Colonic mucosa (tissue), 4 donors: ENCODE measurements around the gene CMTM1. TPM values are rescaled to one million over a fixed set of nuclear protein-coding genes. Genes with fewer than 3 reads are reported as not detected.

Source experiments
- DNase-seq: peaks from one replicate; pipeline ENCODE4 v3.0.0-alpha.2; 2020
- H3K27ac ChIP-seq: fragments of 200-600 bp; one replicate; pipeline ENCODE4 v1.8.0; 2021
- H3K27me3 ChIP-seq: fragments of 200-600 bp; one replicate; pipeline ENCODE4 v1.8.0; 2021
- H3K36me3 ChIP-seq: fragments of 200-600 bp; one replicate; pipeline ENCODE4 v1.8.0; 2021
- H3K4me1 ChIP-seq: fragments of 200-600 bp; one replicate; pipeline ENCODE4 v1.8.0; 2021; ENCODE audit warnings: mild to moderate bottlenecking
- H3K4me3 ChIP-seq: fragments of 200-600 bp; one replicate; pipeline ENCODE4 v1.8.0; 2021
- H3K9ac ChIP-seq, 2 donors: one replicate each; pipeline ENCODE4 v1.7.0; 2013; ENCODE audit warnings: control low read depth in 2 of 2, low read depth in 2 of 2, low read length in 2 of 2
- H3K9me3 ChIP-seq: fragments of 200-600 bp; one replicate; pipeline ENCODE4 v1.8.0; 2021
- intact Hi-C: fragments of 100-400 bp; cut with DNase I; formaldehyde crosslinking; loops from one replicate; pipeline ENCODE4 v1.14.1; 2022
- total RNA-seq, 2 donors: library from RNA; stranded (reverse); fragmentation: NEBNext Ultra II Directional in 1 of 2; extraction: Animal tissue kit (Norgen Biotek cat#: 25700) in 1 of 2; gene quantifications; one replicate each; pipeline ENCODE4 v1.2.1, GENCODE V29; 2021
- TF ChIP-seq, protein P1 (sequence below): fragments of 200-600 bp; IDR thresholded peaks from one replicate; pipeline ENCODE4 v1.8.0; 2022; ENCODE audit warnings: antibody characterized with exemption, mild to moderate bottlenecking
- donor health status: healthy.
- donor health status: DM: no; HTN: no; CAD: no.
- donor health status: DM: no; HTN: no; CAD: no.

The CMTM1 gene
- total RNA-seq, 2 donors from 2014 or later = 5.1 to 9.4 TPM

DNA sequence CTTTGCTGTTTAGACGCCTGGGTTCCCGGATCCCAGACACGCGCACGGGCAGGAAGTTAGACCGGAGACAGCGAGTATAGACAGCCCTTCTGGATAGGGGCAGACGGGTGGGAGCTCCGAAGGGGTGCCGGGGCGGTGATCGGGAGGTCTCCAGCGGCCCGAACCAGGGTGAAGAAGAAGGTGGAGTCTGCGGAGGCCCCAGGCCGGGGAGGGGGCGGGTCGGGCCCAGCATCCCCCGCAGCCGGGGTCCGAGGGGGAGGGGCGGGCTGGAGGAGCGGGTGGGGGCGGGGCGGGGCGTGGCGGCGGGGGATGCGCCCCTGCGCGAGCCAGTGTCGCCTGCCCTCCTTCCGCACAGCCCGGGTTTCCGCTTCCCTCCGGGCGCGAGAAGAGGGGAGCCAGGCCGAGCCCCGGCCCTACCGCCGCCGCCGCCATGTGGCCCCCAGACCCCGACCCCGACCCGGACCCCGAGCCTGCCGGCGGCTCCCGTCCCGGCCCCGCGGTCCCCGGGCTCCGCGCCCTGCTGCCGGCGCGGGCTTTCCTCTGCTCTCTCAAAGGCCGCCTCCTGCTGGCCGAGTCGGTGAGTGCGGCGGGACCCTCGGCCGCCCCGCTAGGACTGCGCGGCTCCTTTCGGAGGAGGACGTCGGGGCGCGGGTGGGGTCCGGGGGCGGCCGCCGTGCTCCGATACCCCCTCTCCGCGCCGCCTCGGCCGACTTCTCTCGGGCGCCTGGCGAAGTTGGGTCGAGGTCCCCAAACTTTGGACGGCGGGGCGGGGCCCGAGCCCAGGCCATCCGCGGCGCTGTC is 38.3 kb downstream of the CMTM1 start, which contains the start of gene CMTM3:
Gene CMTM3 (plus strand): TSS at position 329 of the 801 bp plus-strand sequence. CDS start 102 bp downstream, at position 431.
- peak within 1 kb of the TSS; percentile 69 for H3K4me3 ChIP-seq
- no peaks in the 10 kb centered on the region for H3K9me3 ChIP-seq
- H3K9ac ChIP-seq = peak within 1 kb of the TSS; percentile 51 to 72
- H3K36me3 ChIP-seq = no peaks in the 10 kb centered on the region
- no peaks in the 10 kb centered on the region for H3K4me1 ChIP-seq
- peak within 1 kb of the TSS; percentile 70 for H3K27ac ChIP-seq
- peak; percentile 58 for DNase-seq
- intact Hi-C loops = loop anchor here (5.0 kb wide), 3 partner anchors 123 to 263 kb away; no protein-coding TSS in a partner anchor
- TF ChIP-seq, protein P1, sequence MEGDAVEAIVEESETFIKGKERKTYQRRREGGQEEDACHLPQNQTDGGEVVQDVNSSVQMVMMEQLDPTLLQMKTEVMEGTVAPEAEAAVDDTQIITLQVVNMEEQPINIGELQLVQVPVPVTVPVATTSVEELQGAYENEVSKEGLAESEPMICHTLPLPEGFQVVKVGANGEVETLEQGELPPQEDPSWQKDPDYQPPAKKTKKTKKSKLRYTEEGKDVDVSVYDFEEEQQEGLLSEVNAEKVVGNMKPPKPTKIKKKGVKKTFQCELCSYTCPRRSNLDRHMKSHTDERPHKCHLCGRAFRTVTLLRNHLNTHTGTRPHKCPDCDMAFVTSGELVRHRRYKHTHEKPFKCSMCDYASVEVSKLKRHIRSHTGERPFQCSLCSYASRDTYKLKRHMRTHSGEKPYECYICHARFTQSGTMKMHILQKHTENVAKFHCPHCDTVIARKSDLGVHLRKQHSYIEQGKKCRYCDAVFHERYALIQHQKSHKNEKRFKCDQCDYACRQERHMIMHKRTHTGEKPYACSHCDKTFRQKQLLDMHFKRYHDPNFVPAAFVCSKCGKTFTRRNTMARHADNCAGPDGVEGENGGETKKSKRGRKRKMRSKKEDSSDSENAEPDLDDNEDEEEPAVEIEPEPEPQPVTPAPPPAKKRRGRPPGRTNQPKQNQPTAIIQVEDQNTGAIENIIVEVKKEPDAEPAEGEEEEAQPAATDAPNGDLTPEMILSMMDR = peak; percentile 55
- H3K27me3 ChIP-seq = peaks cover 20% of the 10 kb centered on the region

DNA sequence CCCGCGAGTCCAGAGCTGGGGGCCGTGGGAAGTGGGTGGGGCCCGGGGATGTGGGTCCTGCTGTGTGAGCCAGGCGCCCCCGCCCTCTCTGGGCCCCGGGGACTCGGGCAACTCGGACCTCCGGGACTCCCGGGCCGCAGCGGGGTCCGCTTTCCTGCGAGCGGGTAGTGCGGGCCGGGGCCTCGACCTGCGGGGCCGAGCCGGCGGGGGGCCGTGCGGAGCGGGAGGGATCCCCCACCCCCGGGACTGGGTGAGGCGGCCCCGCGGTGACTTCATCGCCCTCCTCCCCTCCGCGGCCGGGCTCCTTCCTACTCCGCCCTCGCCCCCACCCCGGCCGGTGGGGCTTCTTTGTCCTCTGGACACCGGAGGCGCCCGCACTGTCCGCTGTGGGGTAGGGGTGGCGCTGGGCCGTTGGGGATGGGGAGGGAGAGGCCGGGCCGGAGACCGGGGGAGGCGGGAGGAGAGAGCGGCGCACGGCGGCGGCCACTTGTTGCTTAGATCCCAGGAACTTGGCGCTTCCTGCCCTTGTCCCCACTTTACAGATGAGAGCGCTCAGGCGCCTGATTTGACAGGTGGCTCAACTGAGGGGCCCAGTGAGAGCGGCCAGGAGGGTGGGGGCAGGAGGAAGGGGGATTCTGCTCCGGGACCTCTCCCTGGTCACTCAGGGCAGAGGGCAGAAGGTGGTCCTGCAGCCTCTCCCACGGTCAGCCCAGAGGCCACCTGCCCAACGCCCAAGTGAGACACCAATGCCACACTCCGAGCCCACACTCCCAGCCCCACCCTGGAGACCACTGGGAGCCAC is 39.1 kb downstream of the CMTM1 start:
- peak overlapping the region; percentile 69 for H3K4me3 ChIP-seq
- H3K27ac ChIP-seq = peak overlapping the region; percentile 70
- TF ChIP-seq, protein P1 = peak; percentile 8
- H3K36me3 ChIP-seq = no peaks in the 10 kb centered on the region
- peak; percentile 45 for DNase-seq
- peaks cover 20% of the 10 kb centered on the region for H3K27me3 ChIP-seq
- H3K9me3 ChIP-seq = no peaks in the 10 kb centered on the region
- H3K4me1 ChIP-seq = no peaks in the 10 kb centered on the region
- intact Hi-C loops = loop anchor here (5.0 kb wide), 2 partner anchors 122 to 262 kb away; no protein-coding TSS in a partner anchor
- peak overlapping the region; percentile 19 to 72 for H3K9ac ChIP-seq

DNA sequence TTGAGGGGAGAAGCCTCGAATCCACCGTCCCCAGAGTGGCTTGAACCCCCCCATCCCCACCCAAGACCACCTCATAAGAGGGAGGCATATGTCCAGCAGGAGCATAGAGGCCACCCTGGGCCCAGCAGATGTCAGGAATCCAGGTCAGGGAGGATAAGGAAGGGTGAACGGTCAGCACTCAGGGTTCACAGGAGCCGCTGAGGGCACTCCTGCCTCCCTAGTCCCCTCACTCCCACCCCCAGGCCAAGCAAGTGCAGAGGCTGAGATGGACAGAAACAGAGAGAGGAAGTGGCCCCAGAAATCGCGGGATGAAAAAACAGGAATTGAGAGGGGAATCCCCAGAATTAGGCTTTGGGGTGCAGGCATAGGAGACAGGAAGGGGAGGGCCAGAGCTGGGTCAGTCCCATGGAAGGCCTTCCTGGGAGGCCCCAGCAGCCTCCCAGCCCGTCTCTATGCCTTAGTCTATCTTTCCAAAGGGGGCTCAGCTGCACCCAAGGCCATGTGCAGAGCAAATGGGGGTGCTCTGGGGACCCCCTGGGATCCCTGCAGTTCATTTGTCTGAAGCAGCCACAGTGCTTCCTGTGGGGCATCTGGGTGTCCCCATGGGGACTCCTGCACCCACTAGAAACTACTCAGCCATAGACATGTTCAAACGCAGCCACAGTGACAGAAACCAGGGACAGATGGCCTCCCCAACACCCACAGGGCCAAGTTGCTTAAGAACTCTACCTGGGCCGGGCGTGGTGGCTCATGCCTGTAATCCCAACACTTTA is 39.9 kb downstream of the CMTM1 start:
- peaks cover 20% of the 10 kb centered on the region for H3K27me3 ChIP-seq
- peak overlapping the region; percentile 70 for H3K27ac ChIP-seq
- no peaks in the 10 kb centered on the region for H3K36me3 ChIP-seq
- H3K4me1 ChIP-seq = no peaks in the 10 kb centered on the region
- H3K9me3 ChIP-seq = no peaks in the 10 kb centered on the region
- intact Hi-C loops = loop anchor here (5.0 kb wide), 2 partner anchors 121 to 261 kb away; no protein-coding TSS in a partner anchor
- peak overlapping the region; percentile 69 for H3K4me3 ChIP-seq
- TF ChIP-seq, protein P1 = no peak
- DNase-seq = no peak
- H3K9ac ChIP-seq = peak overlapping the region; percentile 19 to 72

DNA sequence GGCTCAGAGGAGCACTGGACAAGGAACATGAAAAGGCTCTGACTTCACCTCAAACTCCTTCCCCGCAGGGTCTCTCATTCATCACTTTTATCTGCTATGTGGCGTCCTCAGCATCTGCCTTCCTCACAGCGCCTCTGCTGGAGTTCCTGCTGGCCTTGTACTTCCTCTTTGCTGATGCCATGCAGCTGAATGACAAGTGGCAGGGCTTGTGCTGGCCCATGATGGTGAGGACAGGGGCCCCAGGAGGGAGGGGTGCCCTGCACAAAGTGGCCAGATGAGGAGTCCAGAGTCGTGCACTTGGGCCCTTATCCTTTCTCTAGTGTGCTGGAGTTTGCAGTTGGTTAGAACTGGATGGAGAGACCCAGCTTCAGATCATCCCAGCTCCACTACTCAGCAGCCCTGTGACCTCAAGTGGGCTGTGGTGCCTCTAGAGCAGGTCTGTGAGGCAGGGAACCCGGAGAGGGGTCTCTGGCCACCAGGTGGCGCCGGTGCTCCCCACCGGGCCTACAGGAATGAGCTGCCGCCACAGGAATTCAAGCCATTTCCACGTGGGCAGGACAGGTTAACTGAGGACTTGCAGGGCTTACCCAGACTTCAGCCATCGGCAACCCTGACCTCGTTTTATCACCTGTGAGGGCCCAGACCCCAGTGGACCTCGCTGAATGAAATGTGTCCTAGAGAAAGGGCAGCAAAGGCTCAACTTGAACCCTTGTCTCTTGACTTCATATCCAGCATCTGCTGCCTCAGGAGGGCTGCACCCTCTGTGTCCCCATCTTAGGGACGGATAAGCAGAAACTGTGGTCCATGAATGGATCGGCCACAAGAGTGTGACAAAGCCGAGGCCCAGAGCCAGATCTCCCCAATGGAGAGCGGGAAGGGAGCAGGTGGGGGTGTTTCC is 42.3 kb downstream of the CMTM1 start:
- intact Hi-C loops = loop anchor here (5.0 kb wide), 2 partner anchors 119 to 259 kb away; no protein-coding TSS in a partner anchor
- Histone ChIP-seq H3K27me3 (peaks cover 20% of the 10 kb centered on the region), H3K4me3 (no peak overlapping the region), H3K9me3 (no peaks in the 10 kb centered on the region), H3K4me1 (no peaks in the 10 kb centered on the region), H3K36me3 (no peaks in the 10 kb centered on the region), H3K27ac (no peak overlapping the region), H3K9ac (no peak overlapping the region)
- TF ChIP-seq, protein P1 = peak; percentile 84
- DNase-seq = peak; percentile 87
